ENCODE results near the gene TOMM20.

TOMM20 gene

GRCh38 chr1:235133086-235133485 lies 4.4 kb upstream of the TOMM20 start:
- DNase-seq = no peak

- DNase-seq = no peak
Measured at GRCh38 chr1:235131961-235132360, 3.3 kb upstream of the TOMM20 start.

DNA sequence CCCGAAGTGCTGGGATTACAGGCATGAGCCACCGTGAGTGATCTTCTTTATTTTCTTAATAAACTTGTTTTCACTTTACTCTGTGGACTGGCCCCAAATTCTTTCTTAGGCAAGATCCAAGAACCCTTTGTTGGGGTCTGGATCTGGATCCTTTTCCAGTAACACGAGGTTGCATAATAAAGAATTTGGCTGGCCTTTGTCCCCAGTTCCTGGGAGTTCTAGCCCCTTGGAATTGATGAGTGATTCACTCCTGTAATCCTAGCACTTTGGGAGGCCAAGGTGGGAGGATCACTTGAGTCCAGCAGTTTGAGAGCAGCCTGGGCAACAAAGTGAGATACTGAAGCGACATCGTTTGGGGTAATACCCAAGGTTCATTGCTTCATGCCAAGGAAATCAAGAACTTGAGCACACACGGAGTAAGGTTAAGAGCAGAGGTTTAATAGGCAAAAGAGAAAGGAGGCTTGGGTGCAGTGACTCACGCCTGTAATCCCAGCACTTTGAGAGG lies 2.2 kb upstream of the TOMM20 start:
- DNase-seq = no peak

GRCh38 chr1:235129774-235130570 lies 1.3 kb upstream of the TOMM20 start:
- no peak for DNase-seq

DNA sequence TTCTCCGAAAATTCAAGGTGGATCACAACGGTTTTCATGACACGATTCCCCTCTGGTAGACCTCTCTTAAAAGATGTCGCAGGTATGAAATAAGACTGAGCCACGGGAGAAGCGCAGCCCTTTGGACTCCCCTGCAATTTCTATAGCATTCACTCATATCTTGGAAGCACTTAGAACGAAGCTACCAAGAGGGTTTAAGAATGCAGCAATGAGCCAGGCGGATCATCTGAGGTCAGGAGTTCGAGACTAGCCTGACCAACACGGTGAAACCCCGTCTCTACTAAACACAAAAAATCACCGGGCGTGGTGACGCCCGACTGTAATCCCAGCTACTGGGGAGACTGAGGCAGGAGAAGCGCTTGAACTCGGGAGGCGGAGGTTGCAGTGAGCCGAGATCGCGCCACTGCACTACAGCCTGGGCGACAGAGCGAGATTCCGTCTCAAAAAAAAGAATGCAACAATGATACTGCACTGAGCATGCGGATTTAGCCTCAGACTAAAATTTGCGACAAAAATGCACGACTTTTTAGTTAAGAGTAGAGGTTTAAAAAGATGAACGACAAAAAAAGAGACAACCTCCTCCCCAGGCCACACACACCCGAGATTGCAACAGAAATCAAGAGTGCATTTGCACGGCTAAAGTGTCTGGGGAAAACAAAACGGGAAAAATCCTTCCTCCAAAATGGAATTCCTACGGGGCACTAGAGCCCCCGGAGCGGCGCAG lies 743 bp downstream of the TOMM20 start:
- DNase-seq = no peak

GRCh38 chr1:235127203-235127602 lies 1.4 kb downstream of the TOMM20 start:
- no peak for DNase-seq

- no peak for DNase-seq
Measured at GRCh38 chr1:235124665-235125064, 4.0 kb downstream of the TOMM20 start.

DNA sequence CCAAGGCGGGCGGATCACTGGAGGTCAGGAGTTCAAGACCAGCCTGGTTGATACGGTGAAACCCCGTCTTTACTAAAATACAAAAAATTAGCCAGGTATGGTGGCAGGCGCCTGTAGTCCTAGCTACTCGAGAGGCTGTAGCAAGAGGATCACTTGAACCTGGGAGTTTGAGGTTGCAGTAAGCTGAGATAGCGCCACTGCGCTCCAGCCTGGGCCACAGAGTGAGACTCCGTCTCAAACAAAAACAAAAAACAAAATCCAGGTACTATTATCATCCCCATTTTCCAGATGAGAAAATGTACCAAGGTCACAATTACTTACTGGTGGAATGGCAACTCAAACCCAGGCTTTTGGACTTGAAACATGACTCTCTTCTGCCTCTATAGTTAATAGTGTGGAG lies 4.5 kb downstream of the TOMM20 start:
- no peak for DNase-seq

GRCh38 chr1:235122348-235122747 lies 6.3 kb downstream of the TOMM20 start:
- DNase-seq = no peak

DNA sequence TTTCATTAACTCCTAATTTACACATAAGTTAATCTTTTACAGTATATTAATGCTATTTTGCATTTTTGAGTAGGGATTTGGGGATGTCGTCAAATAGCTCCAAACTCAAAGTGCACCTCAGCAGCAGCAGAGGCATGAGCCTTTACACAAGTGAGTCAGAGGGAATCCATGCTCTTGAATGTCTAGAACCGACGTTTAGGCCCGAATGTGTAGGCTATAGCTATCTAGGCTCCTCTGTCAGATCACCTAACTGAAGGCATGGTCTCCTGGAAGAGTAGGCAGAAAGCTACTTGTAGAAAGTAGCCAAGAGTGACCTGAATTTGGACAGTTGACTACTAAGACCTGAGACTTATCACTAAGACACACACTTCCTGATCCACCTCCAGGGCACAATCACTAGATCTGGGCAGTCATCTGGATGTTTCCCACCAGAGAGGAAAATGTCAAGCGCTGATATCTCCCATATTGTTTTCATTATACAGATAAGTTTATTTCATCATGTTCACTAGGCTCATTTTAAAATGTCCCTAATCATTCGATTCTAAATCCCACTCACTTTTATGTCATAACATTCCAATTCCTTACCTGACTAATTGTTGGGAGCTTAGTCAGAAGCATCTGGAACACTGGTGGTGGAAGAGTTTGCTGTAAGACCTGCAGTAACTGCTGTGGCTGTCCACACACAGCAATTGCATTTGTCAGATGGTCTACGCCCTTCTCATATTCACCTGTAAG lies 15.3 kb downstream of the TOMM20 start:
- DNase-seq = no peak

DNA sequence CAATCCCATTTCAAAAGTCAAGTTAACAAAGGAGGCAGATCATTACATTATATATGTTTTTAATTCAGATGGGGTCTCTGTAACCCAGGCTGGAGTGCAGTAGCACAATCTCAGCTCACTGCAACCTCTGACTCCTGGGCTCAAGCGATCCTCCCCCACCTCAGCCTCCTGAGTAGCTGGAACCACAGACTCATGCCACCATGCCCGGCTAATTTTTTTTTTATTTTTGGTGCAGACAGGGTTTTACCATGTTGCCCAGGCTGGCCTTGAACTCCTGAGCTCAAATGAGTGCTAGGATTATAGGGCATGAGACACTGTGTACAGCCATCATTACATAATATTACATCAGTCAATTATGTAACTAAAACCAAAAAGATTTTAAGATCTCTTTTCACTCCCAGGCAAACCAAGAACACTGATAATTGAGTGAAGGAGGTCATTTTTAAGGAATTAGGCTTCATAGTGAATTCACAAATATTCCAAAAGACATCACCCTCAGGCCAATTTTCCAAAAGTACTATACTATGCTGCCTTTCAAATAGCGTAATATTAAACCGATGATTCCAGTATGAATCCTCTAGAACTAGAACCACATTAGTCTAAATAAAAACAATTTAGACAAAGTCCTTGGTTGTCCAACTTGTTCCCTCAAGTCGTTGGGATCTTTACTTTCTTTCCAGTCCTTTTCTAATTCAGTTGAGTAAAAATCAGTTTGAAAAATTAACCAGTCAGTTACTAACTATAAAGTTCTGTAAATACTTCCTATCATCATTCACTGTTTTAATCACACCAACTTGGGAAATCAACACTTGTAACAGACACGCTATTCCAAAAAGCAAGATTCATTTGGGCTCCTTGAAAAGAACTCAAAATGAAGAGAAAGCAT lies 16.1 kb downstream of the TOMM20 start:
- no peak for DNase-seq

GRCh38 chr1:235111107-235111506 lies 17.5 kb downstream of the TOMM20 start:
- DNase-seq = no peak

- DNase-seq = no peak
Measured at GRCh38 chr1:235108876-235109275, 19.8 kb downstream of the TOMM20 start.

- DNase-seq = no peak
Measured at GRCh38 chr1:235108185-235108593, 20.4 kb downstream of the TOMM20 start.

GRCh38 chr1:235107368-235108184 lies 21.1 kb downstream of the TOMM20 start:
- DNase-seq = no peak

GRCh38 chr1:235106457-235106856 lies 22.2 kb downstream of the TOMM20 start:
- no peak for DNase-seq

DNA sequence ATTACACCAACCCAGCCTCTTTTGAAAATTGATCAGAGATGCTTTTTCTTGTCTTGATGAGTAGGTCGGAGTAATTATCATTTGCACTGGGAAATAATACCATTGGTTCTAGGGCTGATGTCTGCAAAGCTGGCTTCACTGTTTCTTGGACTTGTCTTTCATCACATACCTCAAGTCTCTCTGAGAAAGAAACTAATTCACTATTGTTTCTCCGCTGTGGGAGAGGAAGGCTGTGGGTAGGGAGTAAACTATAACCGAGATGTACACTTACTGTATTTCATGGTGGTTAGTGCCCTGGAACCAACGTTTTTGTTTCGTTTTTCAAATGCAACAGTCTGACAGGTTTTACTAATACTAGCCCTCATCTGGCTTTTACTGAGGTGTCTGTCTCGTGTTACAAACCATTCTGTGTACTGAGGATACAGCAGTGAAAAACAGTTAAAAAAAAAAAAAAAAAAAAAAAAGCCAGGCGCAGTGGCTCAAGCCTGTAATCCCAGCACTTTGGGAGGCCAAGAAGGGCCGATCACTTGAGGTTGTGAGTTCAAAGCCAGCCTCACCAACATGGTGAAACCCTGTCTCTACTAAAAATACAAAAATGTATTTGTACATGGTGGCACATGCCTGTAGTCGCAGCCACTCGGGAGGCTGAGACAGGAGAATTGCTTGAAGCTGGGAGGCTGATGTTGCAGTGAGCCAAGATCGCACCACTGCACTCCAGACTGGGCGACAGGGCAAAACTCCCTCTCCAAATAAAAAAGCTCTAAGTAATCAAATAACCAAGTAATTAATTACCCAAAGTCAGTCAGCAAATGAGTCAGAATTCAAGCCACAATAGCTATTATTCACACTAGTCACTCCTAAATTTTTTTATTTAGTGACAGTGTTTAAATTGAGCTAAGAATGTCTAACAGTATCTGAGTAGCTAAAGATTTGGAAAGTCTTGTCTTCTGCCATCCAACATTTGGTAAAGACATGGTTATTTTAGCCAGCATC lies 23.3 kb downstream of the TOMM20 start:
- no peak for DNase-seq

GRCh38 chr1:235102993-235103411 lies 25.6 kb downstream of the TOMM20 start:
- no peak for DNase-seq

GRCh38 chr1:235102259-235102582 lies 26.4 kb downstream of the TOMM20 start:
- DNase-seq = no peak

- DNase-seq = no peak
Measured at GRCh38 chr1:235101558-235102258, 26.9 kb downstream of the TOMM20 start.

Measured in NCI-H510A (cell line).